GM23338 (cell line): ENCODE results near the gene NELL2. TPM values are rescaled to one million over a fixed set of nuclear protein-coding genes. Genes with fewer than 3 reads are reported as not detected.

Experiments used
- ATAC-seq: fragments of 200-7000 bp; cut with Tn5 transposase; 3 replicates; pipeline ENCODE4 v1.9.1; 2020
- DNase-seq: peaks from one replicate; pipeline ENCODE4 v3.0.0-alpha.2; 2015; ENCODE audit warnings: low spot score
- H2AFZ ChIP-seq: fragments of 200-600 bp; sonication (generic); 2 replicates; pipeline ENCODE4 v1.8.0; 2016; ENCODE audit warnings: antibody characterized with exemption, mild to moderate bottlenecking, moderate library complexity
- H3F3A ChIP-seq: fragments of 200-600 bp; sonication (generic); replicated peaks from 2 replicates; pipeline ENCODE4 v1.8.0; 2017; ENCODE audit warnings: antibody characterized with exemption, mixed run types, low read depth
- H3K27ac ChIP-seq: fragments of 200-600 bp; sonication (generic); 2 replicates; pipeline ENCODE4 v1.6.1; 2016; ENCODE audit warnings: low read depth
- H3K27me3 ChIP-seq: fragments of 200-600 bp; sonication (generic); 2 replicates; pipeline ENCODE4 v1.8.0; 2016; ENCODE audit warnings: mild to moderate bottlenecking, mixed run types, moderate library complexity; ENCODE audit not compliant: insufficient read depth
- H3K36me3 ChIP-seq: fragments of 200-600 bp; sonication (generic); 2 replicates; pipeline ENCODE4 v1.8.0; 2016; ENCODE audit warnings: mild to moderate bottlenecking; ENCODE audit not compliant: insufficient read depth
- H3K4me1 ChIP-seq: fragments of 200-600 bp; sonication (generic); 2 replicates; pipeline ENCODE4 v1.8.0; 2016; ENCODE audit warnings: mild to moderate bottlenecking, moderate library complexity; ENCODE audit not compliant: insufficient read depth
- H3K4me2 ChIP-seq: fragments of 200-600 bp; sonication (generic); 2 replicates; pipeline ENCODE4 v1.7.1; 2017; ENCODE audit warnings: mixed run types
- H3K4me3 ChIP-seq: fragments of 200-600 bp; sonication (generic); 2 replicates; pipeline ENCODE4 v1.6.1; 2016; ENCODE audit warnings: mixed run types
- H3K79me2 ChIP-seq: fragments of 200-600 bp; sonication (generic); replicated peaks from 2 replicates; pipeline ENCODE4 v1.8.0; 2017; ENCODE audit warnings: mild to moderate bottlenecking; ENCODE audit not compliant: insufficient read depth
- H3K9me2 ChIP-seq: fragments of 200-600 bp; sonication (generic); 2 replicates; pipeline ENCODE4 v1.8.0; 2017; ENCODE audit not compliant: insufficient read depth
- H4K20me1 ChIP-seq: fragments of 200-600 bp; sonication (generic); replicated peaks from 2 replicates; pipeline ENCODE4 v1.8.0; 2017; ENCODE audit warnings: mild to moderate bottlenecking; ENCODE audit not compliant: insufficient read depth
- H3K27ac Mint-ChIP-seq: 2 replicates; pipeline ENCODE4 v1.8.0; 2020; ENCODE audit warnings: inconsistent platforms, mild to moderate bottlenecking, moderate library complexity, mixed read lengths
- H3K27me3 Mint-ChIP-seq: 3 replicates; pipeline ENCODE4 v1.8.0; 2022; ENCODE audit warnings: low read depth, mild to moderate bottlenecking, moderate library complexity, mixed read lengths, inconsistent platforms; ENCODE audit not compliant: insufficient read depth, poor library complexity
- H3K36me3 Mint-ChIP-seq: 3 replicates; pipeline ENCODE4 v1.8.0; 2021; ENCODE audit warnings: low read depth, mild to moderate bottlenecking, inconsistent platforms, moderate library complexity, mixed read lengths
- H3K4me1 Mint-ChIP-seq: 3 replicates; pipeline ENCODE4 v1.8.0; 2020; ENCODE audit warnings: mild to moderate bottlenecking, inconsistent platforms, mixed read lengths
- H3K4me3 Mint-ChIP-seq: 3 replicates; pipeline ENCODE4 v1.8.0; 2021; ENCODE audit warnings: moderate library complexity, mild to moderate bottlenecking, inconsistent platforms, mixed read lengths
- H3K9me3 Mint-ChIP-seq: 3 replicates; pipeline ENCODE4 v1.8.0; 2020; ENCODE audit warnings: moderate library complexity, mild to moderate bottlenecking, inconsistent platforms, mixed read lengths
- CREB1 ChIP-seq: fragments of 250-450 bp; sonication (Bioruptor Pico); IDR thresholded peaks from 2 replicates; pipeline ENCODE4 v1.5.0; 2020; ENCODE audit warnings: low read depth, mild to moderate bottlenecking, moderate library complexity
- EZH2 ChIP-seq: fragments of 200-600 bp; sonication (generic); IDR thresholded peaks from one replicate; pipeline ENCODE4 v1.8.0; 2017; ENCODE audit warnings: antibody characterized with exemption, mild to moderate bottlenecking, low read depth; ENCODE audit not compliant: unreplicated experiment
- EZH2phosphoT487 ChIP-seq: fragments of 200-600 bp; sonication (generic); IDR thresholded peaks from one replicate; pipeline ENCODE4 v1.8.1; 2018; ENCODE audit warnings: antibody characterized with exemption; ENCODE audit not compliant: unreplicated experiment
- NANOG ChIP-seq: IDR thresholded peaks from 2 replicates; pipeline ENCODE4 v1.6.1; 2016; ENCODE audit warnings: antibody characterized with exemption, borderline replicate concordance
- POLR2AphosphoS5 ChIP-seq: IDR thresholded peaks from 2 replicates; pipeline ENCODE4 v1.6.1; 2016; ENCODE audit warnings: antibody characterized with exemption, low read depth
- REST ChIP-seq: IDR thresholded peaks from one replicate; pipeline ENCODE4 v1.6.1; 2018; ENCODE audit warnings: antibody characterized with exemption; ENCODE audit not compliant: unreplicated experiment
- ZNF114 ChIP-seq: fragments of 250-450 bp; sonication (Bioruptor Pico); IDR thresholded peaks from 2 replicates; pipeline ENCODE4 v1.5.0; 2020; ENCODE audit warnings: mild to moderate bottlenecking, moderate library complexity
- ZNF462 ChIP-seq: fragments of 250-450 bp; sonication (Bioruptor Pico); IDR thresholded peaks from 2 replicates; pipeline ENCODE4 v1.5.0; 2020; ENCODE audit warnings: mild to moderate bottlenecking, moderate library complexity
- polyA plus RNA-seq: library from polyadenylated mRNA; unstranded; fragments of >200 nt; fragmentation: Nextera tagmentation; extraction: Ambion mirVana; gene quantifications from 2 replicates; pipeline ENCODE4 v1.2.1, GENCODE V29; 2016
- total RNA-seq: library from RNA; depleted of rRNA; stranded (reverse); fragments of >200 nt; shearing (Covaris generic); gene quantifications from 2 replicates; pipeline ENCODE4 v1.2.3, GENCODE V29; 2014
- TF ChIP-seq, protein P1 (sequence below), 2 experiments: fragments of 200-600 bp in 1 of 2; sonication (generic) in 1 of 2; conservative IDR thresholded peaks; 2 replicates each; pipeline versions ENCODE4 v1.5.1 to v1.6.1; 2016 to 2017; ENCODE audit warnings: antibody characterized with exemption in 2 of 2, low read depth in 2 of 2, mild to moderate bottlenecking in 2 of 2, moderate library complexity in 1 of 2

Gene NELL2
- total and polyA plus RNA-seq, 2 experiments from 2014 or later, result 25.1 to 99.5 TPM

DNA sequence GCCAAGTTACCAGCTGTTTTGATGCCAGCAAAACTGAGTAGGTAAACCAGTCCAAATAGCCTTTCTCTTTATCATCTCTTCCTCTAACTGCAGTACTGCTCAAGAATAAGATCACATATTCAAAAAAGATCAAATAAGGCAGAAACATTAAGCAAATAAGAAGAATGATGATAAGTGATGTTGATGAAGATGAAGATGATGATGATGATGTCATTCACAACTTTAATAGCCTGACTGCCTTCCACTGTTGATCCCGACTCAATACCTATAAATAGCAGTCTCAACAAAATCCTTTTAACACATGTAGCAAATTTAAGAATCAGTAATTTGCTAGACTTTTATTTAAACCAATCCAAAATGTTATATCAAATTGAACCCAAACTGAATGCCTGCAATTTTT lies 47.1 kb downstream of the NELL2 start:
- no peak for DNase-seq
- H3K9me2 ChIP-seq, result no peaks in the 10 kb centered on the region
- no peak overlapping the region for H2AFZ ChIP-seq
- no peaks in the 10 kb centered on the region for H3K27me3 Mint-ChIP-seq
- no peaks in the 10 kb centered on the region for H4K20me1 ChIP-seq
- H3K27ac ChIP-seq, result no peak overlapping the region
- H3K4me1 Mint-ChIP-seq, result peaks cover 7% of the 10 kb centered on the region
- ATAC-seq, result no peak
- no peak overlapping the region for H3K4me3 ChIP-seq
- TF ChIP-seq NANOG, result no peak
- no peak for TF ChIP-seq EZH2phosphoT487
- no peak for TF ChIP-seq REST
- TF ChIP-seq, protein P1, sequence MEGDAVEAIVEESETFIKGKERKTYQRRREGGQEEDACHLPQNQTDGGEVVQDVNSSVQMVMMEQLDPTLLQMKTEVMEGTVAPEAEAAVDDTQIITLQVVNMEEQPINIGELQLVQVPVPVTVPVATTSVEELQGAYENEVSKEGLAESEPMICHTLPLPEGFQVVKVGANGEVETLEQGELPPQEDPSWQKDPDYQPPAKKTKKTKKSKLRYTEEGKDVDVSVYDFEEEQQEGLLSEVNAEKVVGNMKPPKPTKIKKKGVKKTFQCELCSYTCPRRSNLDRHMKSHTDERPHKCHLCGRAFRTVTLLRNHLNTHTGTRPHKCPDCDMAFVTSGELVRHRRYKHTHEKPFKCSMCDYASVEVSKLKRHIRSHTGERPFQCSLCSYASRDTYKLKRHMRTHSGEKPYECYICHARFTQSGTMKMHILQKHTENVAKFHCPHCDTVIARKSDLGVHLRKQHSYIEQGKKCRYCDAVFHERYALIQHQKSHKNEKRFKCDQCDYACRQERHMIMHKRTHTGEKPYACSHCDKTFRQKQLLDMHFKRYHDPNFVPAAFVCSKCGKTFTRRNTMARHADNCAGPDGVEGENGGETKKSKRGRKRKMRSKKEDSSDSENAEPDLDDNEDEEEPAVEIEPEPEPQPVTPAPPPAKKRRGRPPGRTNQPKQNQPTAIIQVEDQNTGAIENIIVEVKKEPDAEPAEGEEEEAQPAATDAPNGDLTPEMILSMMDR (conservative IDR thresholded peaks at IDR 0.05; ENCODE audit: low read depth in 2 of 2), result no peak
- TF ChIP-seq ZNF114, result no peak
- no peak for TF ChIP-seq EZH2
- no peak for TF ChIP-seq ZNF462 (CRISPR knock-in tag)
- no peak for TF ChIP-seq POLR2AphosphoS5
- TF ChIP-seq CREB1 (CRISPR knock-in tag), result no peak
- no peaks in the 10 kb centered on the region for H3K36me3 Mint-ChIP-seq
- H3K4me1 ChIP-seq, result peaks cover 4% of the 10 kb centered on the region; the same call in 1 of the 2 replicates
- no peak overlapping the region for H3K27ac Mint-ChIP-seq
- H3K9me3 Mint-ChIP-seq, result no peaks in the 10 kb centered on the region
- H3F3A ChIP-seq, result no peaks in the 10 kb centered on the region
- H3K27me3 ChIP-seq, result no peaks in the 10 kb centered on the region
- no peak overlapping the region for H3K4me2 ChIP-seq
- no peaks in the 10 kb centered on the region for H3K79me2 ChIP-seq
- H3K36me3 ChIP-seq, result no peaks in the 10 kb centered on the region
- no peak overlapping the region for H3K4me3 Mint-ChIP-seq
